GM21526 (cell line): Measurements from ENCODE around the gene RIMBP2.

Experiments
- ATAC-seq: cut with Tn5 transposase; IDR thresholded peaks from one replicate; pipeline ENCODE4 v1.9.1; 2021; ENCODE audit warnings: moderate library complexity; ENCODE audit not compliant: unreplicated experiment, low FRiP score

The RIMBP2 gene

DNA sequence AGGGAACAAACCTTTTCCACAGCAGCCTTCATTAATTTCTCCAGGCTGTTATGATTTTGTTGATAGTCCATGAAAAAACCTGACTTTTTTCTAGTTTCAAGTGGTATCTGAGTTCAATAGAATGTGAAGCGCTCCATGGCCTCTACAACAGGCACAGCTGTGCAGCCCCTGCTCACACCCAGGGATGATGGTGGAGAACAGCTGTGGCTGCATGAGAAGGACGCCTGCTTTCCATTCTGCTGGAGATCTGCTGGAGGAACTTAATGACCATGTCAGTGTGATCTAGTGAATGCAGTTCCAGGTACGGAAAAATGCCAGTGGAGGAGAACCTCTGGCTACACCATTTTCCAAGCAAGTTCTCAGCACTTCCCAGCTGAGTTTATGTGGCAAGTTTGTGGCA lies 297.8 kb downstream of the RIMBP2 start:
- no peak for ATAC-seq

DNA sequence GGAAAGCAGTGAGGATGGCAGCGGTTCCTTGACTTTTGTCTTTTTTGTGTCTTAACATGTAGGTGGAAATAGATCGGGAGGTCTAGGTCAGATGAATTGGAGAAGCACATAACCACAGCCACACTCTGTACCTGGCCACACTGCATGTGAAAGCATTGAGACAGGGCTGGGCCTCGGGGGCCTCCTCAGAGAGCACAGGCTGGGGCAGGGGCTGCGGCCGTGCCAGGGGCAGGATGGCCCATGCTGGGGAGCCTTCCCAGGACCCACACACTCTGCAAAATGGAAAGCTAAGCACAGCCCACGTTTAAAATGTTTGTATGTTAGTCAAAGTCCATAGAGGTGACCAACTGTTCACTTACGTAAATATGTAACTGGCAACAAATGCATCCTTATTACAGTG lies 301.7 kb downstream of the RIMBP2 start:
- no peak for ATAC-seq

DNA sequence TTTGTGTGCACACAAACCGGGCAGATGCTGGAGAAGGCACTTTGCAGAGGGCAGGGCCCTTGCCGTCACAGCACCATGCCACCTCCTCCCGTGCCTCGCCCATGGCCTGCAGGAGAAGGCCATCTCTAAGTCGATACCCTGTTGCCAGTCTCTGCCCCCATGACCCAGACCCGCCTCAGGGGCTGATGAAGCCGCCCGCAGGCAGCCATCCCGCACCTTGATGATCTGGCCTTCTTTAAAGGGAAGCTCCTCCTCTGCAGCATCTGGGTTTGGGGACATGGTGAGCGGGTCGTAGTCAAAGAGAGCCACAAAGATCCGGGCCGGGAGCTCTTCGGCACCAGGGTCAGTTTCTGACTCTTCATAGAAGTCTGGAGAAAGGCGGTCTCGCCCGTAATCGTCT lies 302.2 kb downstream of the RIMBP2 start:
- ATAC-seq = no peak

DNA sequence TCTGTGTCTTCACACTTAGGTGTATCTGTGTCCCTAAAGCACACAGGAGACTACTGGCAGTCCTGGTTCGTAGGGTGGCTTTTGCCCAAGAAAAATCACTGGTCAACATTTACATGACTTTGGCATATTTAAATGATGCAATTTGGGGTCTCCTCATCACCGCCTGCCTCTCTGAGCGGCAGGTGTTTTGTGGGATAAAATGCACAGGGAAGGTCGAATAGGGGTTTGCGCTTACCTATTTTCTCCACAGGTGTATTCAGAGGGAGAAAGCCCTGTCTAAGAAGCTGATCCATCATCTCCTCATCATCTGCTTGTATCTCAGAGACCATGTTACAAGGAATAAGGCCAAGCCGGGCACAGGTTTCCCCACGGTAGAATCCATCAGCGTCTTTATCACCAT lies 303.7 kb downstream of the RIMBP2 start:
- ATAC-seq = no peak

DNA sequence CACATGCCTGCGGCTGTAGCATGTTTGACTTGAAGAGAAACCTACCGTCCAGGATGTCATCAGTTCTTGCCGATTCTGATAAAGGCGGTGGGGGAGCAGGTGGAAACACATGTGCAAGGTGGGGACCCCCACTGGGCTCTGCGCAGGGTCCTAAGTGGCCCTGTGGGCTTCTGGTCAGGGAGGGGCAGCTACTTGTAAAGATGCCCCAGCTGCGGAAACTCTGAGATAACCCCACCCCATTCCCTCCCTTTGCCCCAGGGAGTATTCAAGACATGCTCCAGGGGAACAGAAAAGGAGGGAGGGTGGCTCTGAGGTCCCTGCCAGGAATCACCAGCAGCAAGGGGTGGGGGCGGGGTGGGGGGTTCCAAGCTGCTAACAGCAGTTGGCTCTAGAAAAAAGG lies 310.8 kb downstream of the RIMBP2 start:
- no peak for ATAC-seq

DNA sequence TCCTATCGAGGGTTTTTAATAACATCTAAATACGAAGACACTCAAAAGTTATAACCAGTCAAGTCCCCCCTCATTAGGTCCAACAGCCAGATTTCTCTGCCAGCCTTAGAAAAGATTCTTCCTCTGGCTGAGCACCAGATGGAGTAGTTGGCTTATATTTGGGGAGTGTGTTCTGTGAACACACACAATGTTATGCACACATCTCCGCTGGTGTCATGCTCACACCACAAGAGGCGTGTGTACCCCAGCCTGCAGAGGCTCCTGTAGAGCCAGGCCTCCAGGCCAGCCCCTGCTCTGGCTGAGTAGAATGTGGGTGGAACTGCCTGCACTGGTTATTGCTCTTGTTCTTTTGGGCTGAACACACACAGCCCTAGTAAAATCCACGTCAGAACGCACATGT lies 314.4 kb downstream of the RIMBP2 start:
- ATAC-seq = no peak

DNA sequence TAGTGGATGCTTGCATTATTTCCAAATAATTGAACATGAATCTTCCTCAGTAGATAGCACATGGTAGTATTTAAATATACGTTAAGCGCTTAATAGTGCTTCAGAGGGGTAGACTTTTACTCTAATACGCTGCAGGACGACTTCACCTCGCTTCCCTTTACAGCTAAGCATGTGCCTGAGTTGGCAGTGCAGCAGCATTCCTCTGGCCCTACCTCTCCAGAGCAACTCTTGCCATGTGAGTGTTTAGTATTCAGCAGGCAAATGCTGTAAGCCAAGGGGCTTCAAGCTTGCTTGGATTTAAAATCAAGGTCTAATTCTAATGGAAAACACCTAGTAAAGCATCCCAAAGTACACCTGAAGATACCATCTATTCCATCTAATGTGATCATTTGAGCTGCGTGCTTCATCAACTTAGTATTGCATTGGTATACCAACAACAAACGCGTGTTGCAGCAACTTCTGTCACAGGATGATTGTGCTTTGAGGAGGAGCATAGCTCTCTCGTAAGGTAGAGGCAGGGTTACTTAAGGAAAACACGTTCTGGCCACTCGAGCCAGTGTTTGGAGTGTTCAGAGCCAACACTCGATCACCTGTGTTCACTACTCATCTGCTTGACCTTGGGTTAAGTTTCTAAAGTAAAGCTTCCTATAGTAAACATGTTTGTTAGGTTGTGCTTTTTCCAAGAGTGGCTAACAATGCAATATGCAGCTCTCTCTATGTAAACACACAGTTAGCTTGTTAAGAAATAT lies 317.8 kb downstream of the RIMBP2 start:
- no peak for ATAC-seq

DNA sequence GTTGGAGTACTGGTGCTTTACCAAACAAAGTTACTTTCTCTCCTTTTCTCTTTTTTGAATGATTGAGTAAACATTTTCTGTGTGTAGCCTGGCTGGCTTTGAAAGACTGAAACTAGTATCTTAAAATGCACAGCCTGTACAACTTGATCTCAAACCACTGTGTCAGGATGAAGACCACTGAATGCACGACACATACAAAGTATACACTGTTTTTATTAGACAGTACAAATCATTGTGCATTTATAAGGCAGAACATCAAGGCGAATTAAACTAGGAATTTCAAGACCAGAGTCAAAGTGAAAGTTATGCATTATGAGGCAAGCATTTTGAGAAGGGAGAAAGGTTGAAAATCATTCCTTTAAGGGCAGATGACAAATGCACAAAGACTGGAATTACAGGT lies 319.4 kb downstream of the RIMBP2 start:
- ATAC-seq = no peak

DNA sequence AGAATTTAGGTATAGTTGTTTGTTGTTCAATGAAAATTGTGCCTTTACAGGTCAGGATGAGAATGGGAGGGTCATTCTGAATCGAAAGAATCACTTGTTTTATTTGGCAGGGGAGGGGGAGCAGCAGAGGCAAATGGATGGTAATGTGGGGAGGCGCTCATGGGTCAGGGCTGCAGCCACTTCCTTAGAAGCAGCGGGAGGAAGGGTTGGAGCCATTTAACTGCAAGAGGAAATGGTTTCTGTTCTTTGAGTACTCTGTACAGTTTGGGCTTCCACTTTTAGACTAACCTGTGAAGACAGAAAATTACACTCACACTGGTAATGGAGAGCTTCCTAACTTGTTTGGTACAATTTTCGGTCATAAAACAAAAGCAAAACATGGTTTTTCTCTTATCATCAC lies 321.2 kb downstream of the RIMBP2 start:
- no peak for ATAC-seq

DNA sequence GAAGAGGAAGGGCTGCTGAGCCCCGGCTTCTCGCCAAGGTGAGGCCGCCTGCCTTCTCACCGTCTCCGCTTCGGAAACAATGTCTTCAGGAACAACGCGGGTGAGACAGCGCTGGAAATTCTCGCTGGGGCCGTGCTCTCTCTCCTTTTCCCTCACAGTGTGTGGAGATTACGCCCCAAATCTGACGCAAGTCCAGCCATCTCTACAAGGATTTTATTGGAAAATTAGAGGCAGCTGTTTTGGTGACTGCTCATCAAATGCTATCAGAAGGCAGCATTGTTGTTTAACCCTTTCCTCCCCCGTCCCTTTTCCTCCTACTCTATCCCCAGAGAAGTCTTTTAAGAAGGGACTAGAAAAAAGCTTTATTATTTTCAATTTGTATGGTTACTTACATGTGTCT lies 324.9 kb downstream of the RIMBP2 start:
- ATAC-seq = no peak

DNA sequence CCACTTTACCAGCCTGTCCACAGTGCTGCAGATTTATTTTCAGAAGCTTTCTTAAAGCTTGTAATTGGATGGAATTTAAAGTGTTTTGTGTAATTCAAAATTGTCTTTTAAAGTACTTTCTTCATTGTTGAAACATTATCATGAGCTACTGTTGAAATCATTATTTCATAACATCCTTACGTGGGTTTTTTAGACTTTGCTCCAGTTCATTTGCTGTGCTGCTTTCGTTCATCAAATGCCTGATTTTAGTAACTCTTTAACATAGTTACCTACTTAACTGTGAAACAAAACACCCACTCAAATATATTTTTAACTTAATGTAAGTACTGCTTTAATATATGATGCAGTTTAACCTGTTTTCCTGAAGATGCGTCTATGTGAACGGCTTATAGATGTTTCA lies 330.9 kb downstream of the RIMBP2 start:
- ATAC-seq = no peak

DNA sequence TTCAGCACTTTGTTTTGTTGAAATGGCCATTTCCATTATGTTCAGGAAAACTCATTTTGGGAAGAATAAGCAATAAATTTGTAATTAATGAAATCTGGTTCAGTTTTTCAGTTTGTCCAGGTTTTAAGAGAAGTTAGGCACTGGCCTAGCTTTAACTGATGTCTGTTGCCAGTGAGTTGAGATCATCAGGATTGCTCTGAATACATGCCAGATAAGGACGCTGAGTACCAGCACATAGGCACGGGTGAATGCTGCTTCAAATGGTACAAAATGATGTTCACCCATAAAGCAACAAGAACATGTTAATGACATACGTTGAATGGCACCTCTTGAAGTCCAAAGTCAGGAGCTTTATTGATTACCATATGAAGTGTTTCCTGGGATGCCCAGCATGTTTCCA lies 331.9 kb downstream of the RIMBP2 start:
- no peak for ATAC-seq

DNA sequence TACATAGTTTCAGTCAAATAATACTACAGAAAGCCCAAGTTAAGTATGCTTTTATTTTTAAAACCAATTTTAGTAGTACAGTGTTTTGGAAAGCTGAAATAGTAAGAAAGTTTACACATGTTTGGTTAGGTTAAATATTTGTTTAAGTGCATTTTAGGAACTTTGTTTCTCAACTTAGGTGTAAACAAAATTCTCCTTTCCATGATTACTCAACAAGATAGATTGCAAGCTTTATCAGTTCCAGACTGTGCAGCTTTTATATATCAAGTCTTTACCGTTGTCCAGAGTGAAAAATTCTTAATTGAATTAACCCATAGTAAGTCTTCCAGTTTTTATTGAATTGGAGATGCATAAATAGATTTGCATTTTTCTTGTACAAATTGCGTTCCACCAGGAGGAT lies 333.3 kb downstream of the RIMBP2 start:
- no peak for ATAC-seq

DNA sequence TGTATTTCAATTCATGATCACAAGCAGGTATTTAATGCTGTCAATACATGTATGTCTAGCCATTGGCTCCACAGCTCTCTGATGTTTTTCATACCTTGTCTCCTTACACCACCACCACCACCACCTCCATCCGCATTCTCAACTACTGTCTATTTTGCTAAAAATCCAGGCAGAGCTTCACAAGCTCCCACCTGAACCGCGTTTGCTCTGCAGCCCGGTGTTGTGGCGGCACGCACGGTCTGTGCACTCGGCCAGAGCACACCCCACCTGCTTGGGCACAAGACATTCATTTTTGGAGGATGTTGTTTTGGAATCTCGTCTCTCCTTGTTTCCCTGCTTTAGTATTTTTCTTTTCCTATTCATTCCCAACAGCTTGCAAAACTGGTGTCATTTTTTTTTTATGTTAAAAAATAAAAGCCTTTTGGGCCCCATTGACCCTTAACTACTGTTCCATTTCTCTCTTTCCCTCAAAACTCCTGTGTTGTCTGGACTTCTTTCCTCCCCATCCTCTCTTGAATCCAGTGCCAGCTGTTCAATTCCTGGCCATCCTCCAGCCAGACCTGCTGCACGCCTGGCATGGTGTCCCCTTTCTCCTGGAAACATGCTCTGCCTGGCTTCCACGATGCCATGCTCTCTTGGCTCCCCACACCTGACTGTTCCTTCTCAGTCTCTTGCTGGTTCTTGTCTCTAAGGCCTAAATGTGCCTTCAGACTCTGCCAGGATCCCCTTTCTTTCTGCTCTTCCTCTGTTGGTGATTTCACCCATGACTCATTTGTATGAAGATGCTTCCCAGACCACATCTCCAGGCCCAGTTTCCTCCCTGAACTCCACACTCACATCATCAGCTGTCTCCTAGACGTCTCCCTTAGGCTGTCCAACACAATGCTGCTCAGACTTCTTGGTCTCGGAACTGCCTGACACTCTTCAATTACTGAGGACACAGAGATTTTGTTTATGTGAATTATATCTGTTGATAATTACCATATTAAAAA lies 340.5 kb downstream of the RIMBP2 start:
- ATAC-seq = no peak

DNA sequence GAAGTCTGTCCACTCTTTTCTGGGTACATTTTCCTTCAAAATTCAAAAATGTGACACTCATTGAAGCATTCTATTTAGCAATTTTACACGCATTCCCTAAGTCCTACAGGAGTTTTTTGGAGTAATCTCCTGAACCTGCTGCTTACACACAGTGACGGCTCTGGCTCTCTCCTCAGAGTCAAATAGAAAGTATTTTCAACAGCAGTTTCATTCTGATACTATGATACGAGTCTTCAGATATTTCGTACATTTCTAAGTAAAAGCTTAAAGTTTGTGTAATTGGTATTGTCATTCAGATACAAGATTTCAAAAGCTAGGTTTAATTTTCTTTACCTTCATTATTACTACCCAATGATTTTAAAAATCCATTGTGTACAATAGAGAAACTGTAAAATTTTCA lies 342.0 kb downstream of the RIMBP2 start:
- no peak for ATAC-seq

DNA sequence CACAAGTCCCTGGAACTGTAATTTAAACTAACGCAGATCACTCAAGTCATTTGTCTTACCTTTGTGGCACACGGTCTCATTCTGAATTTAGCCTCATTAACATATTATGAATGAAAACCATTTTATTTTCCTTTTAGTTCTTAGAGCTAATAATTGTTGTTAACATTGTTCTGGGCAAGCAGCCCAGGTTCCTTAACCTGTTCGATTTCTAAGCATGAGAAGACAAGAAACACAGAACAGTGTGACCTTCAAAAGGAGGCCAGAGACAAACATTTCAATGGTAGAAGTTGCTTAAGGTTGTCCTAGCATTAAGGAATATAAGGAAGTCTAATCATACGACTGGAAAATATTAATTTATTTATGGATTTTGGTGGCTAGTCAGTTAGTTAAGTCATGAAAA lies 343.2 kb downstream of the RIMBP2 start:
- no peak for ATAC-seq

DNA sequence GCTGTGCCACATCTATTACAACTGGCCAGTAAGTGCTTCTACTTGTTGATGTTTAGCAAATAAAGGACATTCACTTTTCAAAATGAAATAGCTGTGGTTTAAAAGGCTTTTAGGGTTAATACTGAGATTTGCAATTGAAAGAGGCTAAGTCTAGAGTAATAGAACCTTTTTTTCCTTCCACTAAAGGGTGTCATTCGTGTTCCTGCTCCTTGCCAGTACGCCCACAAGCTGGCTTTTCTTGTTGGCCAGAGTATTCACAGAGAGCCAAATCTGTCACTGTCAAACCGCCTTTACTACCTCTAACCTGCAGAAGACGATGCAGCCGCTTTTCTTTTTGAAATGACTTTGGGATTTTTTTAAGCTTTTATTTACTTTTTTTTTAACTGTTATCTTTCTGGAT lies 344.8 kb downstream of the RIMBP2 start:
- no peak for ATAC-seq

DNA sequence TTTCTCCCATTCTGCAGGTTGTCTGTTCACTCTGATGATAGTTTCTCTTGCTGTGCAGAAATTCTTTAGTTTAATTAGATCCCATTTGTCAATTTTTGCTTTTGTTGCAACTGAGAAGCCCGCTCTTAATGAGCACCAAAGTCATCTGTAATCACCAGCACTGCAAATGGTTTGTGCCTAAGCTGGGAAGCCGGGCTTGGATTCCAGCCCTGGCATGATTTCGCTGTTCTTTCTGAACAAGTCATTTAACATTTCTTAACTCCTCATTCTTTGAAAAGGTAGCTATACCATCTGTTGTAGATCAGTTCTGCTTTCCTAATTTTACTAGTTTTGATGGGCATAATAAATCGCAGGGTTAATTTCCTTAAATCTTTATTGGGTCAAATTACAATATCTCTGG lies 346.3 kb downstream of the RIMBP2 start:
- ATAC-seq = no peak

DNA sequence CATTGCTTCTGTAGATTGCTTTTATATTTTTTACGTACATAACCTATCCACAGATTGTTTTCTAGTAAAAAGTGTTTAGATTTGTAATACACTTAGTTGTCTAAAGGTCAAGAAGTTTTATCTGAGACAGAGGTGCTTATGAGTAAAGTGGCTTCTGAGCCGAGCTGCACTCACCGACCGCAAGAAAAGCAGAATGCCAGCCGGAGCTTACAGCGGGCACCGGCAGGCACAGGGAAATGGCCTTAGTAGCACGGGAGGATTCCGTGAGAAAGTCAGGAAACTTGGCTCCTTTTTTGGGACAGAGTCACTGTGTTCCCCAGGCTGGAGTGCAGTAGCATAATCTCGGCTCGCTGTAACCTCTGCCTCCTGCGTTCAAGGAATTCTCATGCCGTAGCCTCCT lies 348.6 kb downstream of the RIMBP2 start:
- ATAC-seq = no peak

DNA sequence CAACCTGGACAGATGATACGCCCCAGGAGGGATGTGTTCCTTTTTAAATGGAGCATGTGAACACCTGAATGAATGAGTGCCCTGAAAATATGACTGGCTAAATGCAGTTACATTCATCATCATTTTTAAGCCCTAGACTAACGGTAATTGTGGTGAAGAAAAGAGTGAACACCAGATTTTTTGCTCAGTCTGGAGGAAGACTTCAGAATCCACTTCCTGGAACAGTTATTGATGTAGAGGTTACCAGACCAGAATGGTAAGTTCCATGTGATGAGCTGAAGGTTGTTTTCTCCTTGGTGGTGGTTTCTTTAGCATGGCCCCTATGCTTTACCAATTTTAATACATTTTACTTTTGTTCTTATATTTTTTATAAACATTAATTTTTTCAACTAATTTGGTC lies 349.1 kb downstream of the RIMBP2 start:
- no peak for ATAC-seq

DNA sequence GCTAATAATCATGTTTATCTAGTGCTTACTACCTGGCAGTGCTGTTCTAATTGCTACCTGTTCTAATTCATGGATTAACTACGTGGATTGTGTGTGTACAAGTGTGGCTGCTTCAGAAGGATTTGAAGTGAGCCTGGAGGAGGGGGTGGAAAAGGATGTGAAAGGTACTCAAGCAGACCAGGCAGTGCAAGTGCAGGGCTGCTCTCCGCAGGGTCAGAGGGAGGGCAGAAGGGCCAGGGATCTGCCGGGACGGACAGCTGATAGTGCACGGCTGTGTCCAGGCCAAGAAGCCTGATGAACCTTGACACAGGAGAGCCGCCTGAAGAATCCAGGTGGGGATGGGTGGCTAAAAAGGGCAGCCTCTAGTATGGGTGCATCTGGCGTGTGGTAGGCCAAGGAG lies 349.9 kb downstream of the RIMBP2 start:
- ATAC-seq = no peak

DNA sequence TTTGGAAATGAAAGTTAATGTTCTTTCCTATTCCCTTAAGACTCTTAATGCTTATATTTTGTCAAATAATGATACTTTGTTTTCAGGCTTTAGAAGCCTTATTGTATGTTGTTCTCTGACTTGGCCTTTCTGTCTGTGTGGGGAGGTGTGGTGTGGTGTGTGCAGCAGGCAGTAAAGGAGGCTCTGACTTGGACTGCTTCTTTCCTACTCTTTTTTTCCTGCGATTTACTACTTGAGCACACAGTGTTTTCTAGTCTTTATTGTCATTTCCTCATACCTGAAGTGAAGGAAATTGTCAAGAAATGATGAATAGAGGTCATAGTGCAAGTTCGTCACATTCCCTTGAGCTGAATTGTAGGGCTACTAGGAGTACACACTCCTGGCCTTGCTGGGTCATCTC lies 351.5 kb downstream of the RIMBP2 start:
- no peak for ATAC-seq
